GM12892 (cell line): ENCODE data around the gene LETMD1.
"Not testable (repeated sequence)": the region's sequence is repeated elsewhere in the genome, so short reads cannot be mapped to it uniquely, and the experiment has no call there.

Source experiments
- DNase-seq: peaks from one replicate; pipeline ENCODE4 v3.0.0; 2011; ENCODE audit not compliant: insufficient read length
- FAIRE-seq: peaks from 2 replicates; lab custom pipeline; 2011; peaks lifted over from hg19 to GRCh38; lab: Jason Lieb, UNC
- POLR2A ChIP-seq: IDR thresholded peaks from 2 replicates; pipeline ENCODE4 v1.6.1; 2011; ENCODE audit warnings: low read depth, low read length, control low read depth
- POLR2AphosphoS5 ChIP-seq: IDR thresholded peaks from 2 replicates; pipeline ENCODE4 v1.6.1; 2011; ENCODE audit warnings: low read depth, low read length, control low read depth
- TAF1 ChIP-seq: IDR thresholded peaks from 2 replicates; pipeline ENCODE4 v1.6.1; 2011; ENCODE audit warnings: low read depth, mild to moderate bottlenecking, control low read depth, low read length, borderline replicate concordance

LETMD1 gene

GRCh38 chr12:51067229-51067628 lies 19.1 kb downstream of the LETMD1 start:
- no peak for FAIRE-seq
- TF ChIP-seq TAF1, result no peak
- TF ChIP-seq POLR2A, result no peak
- no peak for TF ChIP-seq POLR2AphosphoS5
- no peak for DNase-seq

- DNase-seq (no peak), FAIRE-seq (no peak)
- TF ChIP-seq TAF1 (no peak), POLR2AphosphoS5 (no peak), POLR2A (no peak)
Observed at GRCh38 chr12:51067771-51068170, 19.6 kb downstream of the LETMD1 start.

DNA sequence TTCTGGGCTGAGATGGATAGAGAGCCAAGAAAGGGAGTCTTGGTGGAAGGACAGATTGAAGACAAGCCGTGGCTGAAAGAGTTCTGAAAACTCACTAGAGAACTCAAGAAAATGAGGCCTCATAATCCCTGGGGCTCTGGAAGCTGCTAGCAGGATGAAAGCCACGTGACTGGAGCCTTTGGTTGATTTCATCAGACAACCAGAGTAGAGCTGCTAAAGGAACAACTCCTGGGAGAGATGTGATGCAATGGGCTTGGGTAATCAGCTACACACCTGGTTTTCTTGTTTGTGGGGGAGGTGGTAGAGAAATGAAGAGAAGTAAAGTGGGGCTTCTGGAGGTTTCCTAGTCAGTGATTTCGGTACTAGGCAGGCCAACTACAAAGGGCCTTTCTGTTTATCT lies 21.9 kb downstream of the LETMD1 start:
- TF ChIP-seq POLR2AphosphoS5 (no peak), POLR2A (no peak), TAF1 (no peak)
- no peak for FAIRE-seq
- DNase-seq, result no peak

DNA sequence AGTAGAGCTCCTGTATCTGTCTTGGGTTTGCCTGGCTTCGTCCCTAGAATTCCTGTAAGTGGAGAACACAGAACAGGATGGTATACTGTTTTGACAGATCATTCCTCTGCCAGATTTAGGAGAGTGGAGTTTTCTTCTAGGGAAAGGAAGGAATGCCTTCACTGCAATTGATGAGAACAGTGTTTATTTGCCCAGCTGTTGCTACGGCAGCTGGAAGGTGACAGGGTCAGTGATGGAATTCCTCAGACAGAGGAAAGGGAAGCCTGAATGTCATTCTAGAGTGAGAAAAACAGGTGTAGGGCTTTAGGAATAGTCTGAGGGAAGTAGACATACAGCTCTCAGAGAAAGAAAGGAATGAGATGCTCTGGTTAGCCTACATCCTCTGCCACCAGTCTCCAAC lies 23.5 kb downstream of the LETMD1 start:
- DNase-seq, result no peak

GRCh38 chr12:51075390-51075789 lies 27.3 kb downstream of the LETMD1 start:
- DNase-seq (no peak), FAIRE-seq (no peak)
- TF ChIP-seq POLR2A (no peak), TAF1 (no peak), POLR2AphosphoS5 (no peak)

More for the DNA sequence above, 23.5 kb downstream of the LETMD1 start:
- TF ChIP-seq TAF1 (no peak), POLR2AphosphoS5 (no peak), POLR2A (no peak)
- FAIRE-seq, result no peak

DNA sequence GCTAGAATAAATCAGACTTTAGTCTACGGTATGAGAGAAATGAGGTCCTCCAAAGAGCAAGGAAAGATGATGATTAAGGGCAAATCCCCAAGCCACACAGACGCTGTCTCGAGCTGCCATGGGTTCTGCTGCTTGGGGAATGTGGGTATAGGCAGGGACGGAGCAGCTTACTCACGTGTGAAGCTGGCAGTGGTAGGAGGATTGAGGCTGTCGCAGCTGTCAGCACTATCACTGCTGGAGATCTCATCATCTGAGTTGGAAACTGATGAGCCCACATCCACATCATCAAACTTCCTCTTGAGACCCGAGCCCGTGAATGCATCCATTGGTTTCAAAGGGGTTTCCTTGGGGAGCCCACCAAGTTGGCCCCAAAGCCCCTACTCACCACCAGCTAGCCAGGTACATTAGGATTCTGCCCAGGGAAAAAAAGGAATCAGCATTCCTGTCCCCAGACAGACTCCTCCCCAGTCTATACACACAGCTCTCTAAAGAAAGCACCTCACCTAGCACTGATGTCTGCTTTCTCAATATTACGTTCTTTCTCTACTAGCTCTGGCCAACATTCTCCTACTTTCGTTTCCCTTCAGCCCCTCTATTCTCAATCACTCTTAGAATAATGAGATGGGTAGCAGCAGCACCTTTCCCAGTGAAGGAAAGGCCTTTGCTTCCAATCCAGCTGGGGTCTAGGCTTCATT lies 28.3 kb downstream of the LETMD1 start:
- FAIRE-seq, result no peak
- TF ChIP-seq POLR2A (no peak), POLR2AphosphoS5 (no peak), TAF1 (no peak)

DNA sequence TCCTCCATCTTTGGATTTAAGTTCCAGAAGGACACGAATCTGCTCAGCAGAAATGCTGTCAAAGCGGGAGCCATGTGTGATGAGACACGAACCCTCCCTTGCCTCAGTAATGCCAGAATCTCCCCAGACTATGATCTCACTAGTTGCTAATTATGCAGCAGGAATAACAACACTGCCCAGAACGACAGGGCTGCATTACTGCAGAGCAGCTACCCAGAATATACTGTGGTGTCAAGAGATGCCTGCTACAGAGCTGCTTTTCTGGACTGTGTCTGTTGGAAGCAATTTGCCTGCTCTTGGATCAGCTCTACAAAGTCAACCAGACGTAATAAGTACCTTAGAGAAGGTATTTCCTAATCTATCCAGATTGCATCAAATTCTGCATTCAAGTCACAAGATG lies 29.8 kb downstream of the LETMD1 start:
- FAIRE-seq (no peak), DNase-seq (no peak)
- TF ChIP-seq TAF1 (no peak), POLR2A (no peak), POLR2AphosphoS5 (no peak)

More for the DNA sequence above, 28.3 kb downstream of the LETMD1 start:
- no peak for DNase-seq

DNA sequence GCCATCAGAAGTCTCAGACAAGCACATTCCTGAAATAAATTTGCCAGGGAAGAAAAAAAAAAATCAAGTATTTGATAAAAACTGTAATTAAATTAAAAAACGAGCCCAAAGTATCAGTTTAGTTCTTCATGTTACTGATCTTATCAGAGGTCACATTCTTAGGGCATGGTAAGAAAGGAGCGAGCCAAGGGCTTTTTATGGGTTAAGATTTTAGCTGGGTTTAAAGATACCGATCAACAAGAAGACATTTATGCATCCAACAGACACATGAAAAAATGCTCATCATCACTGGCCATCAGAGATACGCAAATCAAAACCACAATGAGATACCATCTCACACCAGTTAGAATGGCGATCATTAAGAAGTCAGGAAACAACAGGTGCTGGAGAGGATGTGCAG lies 30.2 kb downstream of the LETMD1 start:
- not testable (repeated sequence) for DNase-seq, FAIRE-seq

DNA sequence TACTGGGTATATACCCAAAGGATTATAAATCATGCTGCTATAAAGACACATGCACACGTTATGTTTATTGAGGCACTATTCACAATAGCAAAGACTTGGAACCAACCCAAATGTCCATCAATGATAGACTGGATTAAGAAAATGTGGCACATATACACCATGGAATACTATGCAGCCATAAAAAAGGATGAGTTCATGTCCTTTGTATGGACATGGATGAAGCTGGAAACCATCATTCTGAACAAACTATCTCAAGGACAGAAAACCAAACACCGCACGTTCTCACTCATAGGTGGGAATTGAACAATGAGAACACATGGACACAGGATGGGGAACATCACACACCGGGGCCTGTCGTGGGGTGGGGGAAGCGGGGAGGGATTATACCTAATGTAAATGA lies 30.7 kb downstream of the LETMD1 start:
- DNase-seq, FAIRE-seq: not testable (repeated sequence)

GRCh38 chr12:51080136-51080535 lies 32.0 kb downstream of the LETMD1 start:
- no peak for FAIRE-seq
- DNase-seq, result no peak
- TF ChIP-seq TAF1 (no peak), POLR2A (no peak)

GRCh38 chr12:51081421-51081820 lies 33.3 kb downstream of the LETMD1 start:
- no peak for DNase-seq
- no peak for FAIRE-seq
- TF ChIP-seq POLR2AphosphoS5 (no peak), POLR2A (no peak), TAF1 (no peak)

- FAIRE-seq (no peak), DNase-seq (no peak)
- TF ChIP-seq POLR2AphosphoS5, result 0 out of 2 replicates have a peak, but pooled peaks have one; percentile 31
- no peak for TF ChIP-seq POLR2A
- no peak for TF ChIP-seq TAF1
Observed at GRCh38 chr12:51082561-51083125, 34.5 kb downstream of the LETMD1 start.
